ENCODE results near the gene CCDC81.

Gene CCDC81

DNA sequence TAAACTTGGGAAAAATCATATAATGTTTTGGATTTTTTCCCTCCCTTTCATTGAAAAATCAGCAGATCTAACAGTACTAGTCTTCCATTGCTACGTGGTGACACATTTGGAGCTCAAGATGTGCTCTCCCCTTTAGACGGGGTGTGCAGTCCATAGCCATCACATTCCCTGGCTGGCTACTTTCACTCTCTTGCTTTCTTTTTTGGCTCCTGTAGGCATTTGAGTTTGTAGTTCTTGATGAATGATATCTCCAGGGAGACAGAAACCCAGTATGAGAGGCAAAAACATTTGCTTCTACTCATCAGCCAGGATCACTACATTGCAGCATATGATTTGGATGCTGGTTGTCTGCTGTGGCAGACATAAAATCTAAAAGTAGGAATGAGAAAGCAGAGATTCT lies 12.1 kb downstream of the CCDC81 start:
- no peak overlapping the region for H3K27ac ChIP-seq (ENCODE audit: low read length)
- no peak overlapping the region for H3K9ac ChIP-seq (ENCODE audit: low read length in 2 of 2)
- no peaks in the 10 kb centered on the region for H3K9me3 ChIP-seq (ENCODE audit: control insufficient read depth in 2 of 2, low read length in 2 of 2)
- H3K36me3 ChIP-seq (ENCODE audit: control insufficient read depth in 2 of 2, insufficient read depth in 2 of 2, low read length in 2 of 2), result no peaks in the 10 kb centered on the region
- H3K4me1 ChIP-seq (ENCODE audit: control insufficient read depth, insufficient read depth, low read length), result no peaks in the 10 kb centered on the region
- H3K27me3 ChIP-seq (ENCODE audit: control insufficient read depth in 1 of 2, insufficient read depth in 2 of 2, low read length in 2 of 2), result no peaks in the 10 kb centered on the region
- peak overlapping the region in 1 of 2 donors; percentile 31 for H3K4me3 ChIP-seq (ENCODE audit: low read length in 2 of 2)

GRCh38 chr11:86388198-86388597 lies 13.5 kb downstream of the CCDC81 start:
- no peaks in the 10 kb centered on the region for H3K36me3 ChIP-seq (ENCODE audit: control insufficient read depth in 2 of 2, insufficient read depth in 2 of 2, low read length in 2 of 2)
- no peaks in the 10 kb centered on the region for H3K9me3 ChIP-seq (ENCODE audit: control insufficient read depth in 2 of 2, low read length in 2 of 2)
- no peaks in the 10 kb centered on the region for H3K4me1 ChIP-seq (ENCODE audit: control insufficient read depth, insufficient read depth, low read length)
- H3K9ac ChIP-seq (ENCODE audit: low read length in 2 of 2), result no peak overlapping the region
- no peak overlapping the region for H3K4me3 ChIP-seq (ENCODE audit: low read length in 2 of 2)
- H3K27ac ChIP-seq (ENCODE audit: low read length), result no peak overlapping the region
- H3K27me3 ChIP-seq (ENCODE audit: control insufficient read depth in 1 of 2, insufficient read depth in 2 of 2, low read length in 2 of 2), result no peaks in the 10 kb centered on the region

DNA sequence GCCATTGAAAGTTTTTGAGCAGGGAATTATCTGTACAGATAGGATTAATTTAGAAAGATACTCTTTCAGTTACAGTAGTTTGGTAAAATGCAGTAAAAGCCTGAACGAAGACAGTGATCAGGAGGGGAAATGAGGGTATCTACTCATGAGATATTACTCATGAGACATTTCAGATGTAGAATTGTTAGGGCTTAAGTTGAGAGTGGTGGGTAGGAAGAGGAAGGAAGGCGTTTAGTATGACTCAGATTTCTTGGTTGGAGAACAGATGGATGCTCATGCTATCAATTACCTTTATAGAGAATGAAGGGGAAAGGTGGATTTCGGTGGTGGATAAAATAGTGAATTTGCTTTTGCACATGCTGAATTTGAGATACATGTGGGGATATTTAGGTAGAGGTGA lies 15.8 kb downstream of the CCDC81 start:
- no peaks in the 10 kb centered on the region for H3K9me3 ChIP-seq (ENCODE audit: control insufficient read depth in 2 of 2, low read length in 2 of 2)
- H3K27ac ChIP-seq (ENCODE audit: low read length), result no peak overlapping the region
- H3K4me1 ChIP-seq (ENCODE audit: control insufficient read depth, insufficient read depth, low read length), result peaks cover 5% of the 10 kb centered on the region
- H3K9ac ChIP-seq (ENCODE audit: low read length in 2 of 2), result no peak overlapping the region
- no peak overlapping the region for H3K4me3 ChIP-seq (ENCODE audit: low read length in 2 of 2)
- H3K27me3 ChIP-seq (ENCODE audit: control insufficient read depth in 1 of 2, insufficient read depth in 2 of 2, low read length in 2 of 2), result no peaks in the 10 kb centered on the region
- H3K36me3 ChIP-seq (ENCODE audit: control insufficient read depth in 2 of 2, insufficient read depth in 2 of 2, low read length in 2 of 2), result no peaks in the 10 kb centered on the region

DNA sequence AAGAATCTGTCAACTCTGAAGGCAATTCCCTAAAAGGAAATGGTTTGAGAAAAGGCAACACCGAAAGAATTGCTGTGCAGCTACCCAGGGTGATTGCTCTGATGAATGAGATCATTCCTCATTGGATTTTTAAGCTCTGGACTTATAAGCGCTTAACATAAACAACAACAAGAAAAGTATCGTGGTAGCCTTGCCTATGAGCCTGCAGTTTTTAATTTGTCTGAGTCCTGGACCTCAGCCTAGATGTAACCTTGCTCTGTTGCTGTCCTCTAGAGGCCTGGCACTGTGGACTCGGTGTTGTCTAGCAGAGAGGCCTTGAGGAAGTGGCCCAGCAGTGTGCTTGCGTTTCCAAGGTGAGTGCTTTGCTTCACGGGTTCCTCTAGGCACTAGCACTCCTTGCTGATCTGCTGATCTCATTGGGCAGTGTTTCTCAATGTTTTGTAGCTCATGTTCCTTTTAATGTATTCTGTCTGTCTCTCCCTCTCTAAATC lies 20.4 kb downstream of the CCDC81 start:
- H3K27me3 ChIP-seq (ENCODE audit: control insufficient read depth in 1 of 2, insufficient read depth in 2 of 2, low read length in 2 of 2), result no peaks in the 10 kb centered on the region
- no peaks in the 10 kb centered on the region for H3K36me3 ChIP-seq (ENCODE audit: control insufficient read depth in 2 of 2, insufficient read depth in 2 of 2, low read length in 2 of 2)
- peak overlapping the region in 1 of 2 donors; percentile 10 for H3K4me3 ChIP-seq (ENCODE audit: low read length in 2 of 2)
- no peak overlapping the region for H3K9ac ChIP-seq (ENCODE audit: low read length in 2 of 2)
- peaks cover 5% of the 10 kb centered on the region for H3K4me1 ChIP-seq (ENCODE audit: control insufficient read depth, insufficient read depth, low read length)
- peak overlapping the region; percentile 69 for H3K27ac ChIP-seq (ENCODE audit: low read length)
- no peaks in the 10 kb centered on the region for H3K9me3 ChIP-seq (ENCODE audit: control insufficient read depth in 2 of 2, low read length in 2 of 2)

- Histone ChIP-seq H3K9ac (ENCODE audit: low read length in 2 of 2) (no peak overlapping the region), H3K9me3 (ENCODE audit: control insufficient read depth in 2 of 2, low read length in 2 of 2) (no peaks in the 10 kb centered on the region), H3K27ac (ENCODE audit: low read length) (no peak overlapping the region)
These were observed 21.7 kb downstream of the CCDC81 start for GRCh38 chr11:86396396-86396795.

DNA sequence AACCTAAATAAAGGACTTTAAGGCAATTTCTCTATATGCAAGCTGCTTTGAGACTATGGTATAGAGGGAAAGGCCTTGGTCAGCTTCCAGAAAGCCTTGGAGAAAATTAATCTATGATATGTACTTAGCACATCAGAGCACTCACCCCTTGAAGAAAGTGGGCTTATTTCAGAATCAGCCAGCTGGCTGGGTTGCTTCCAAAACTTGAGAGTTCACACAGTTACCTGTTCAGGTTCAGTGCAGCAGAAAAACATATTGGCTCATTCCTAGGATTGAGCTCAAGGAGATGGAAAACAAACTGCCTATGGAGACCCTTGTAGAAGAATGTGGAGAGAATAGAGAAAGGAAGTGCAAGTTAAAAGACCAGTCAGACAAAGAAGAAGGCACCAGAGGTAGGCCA lies 22.7 kb downstream of the CCDC81 start:
- Histone ChIP-seq H3K36me3 (ENCODE audit: control insufficient read depth in 2 of 2, insufficient read depth in 2 of 2, low read length in 2 of 2) (no peaks in the 10 kb centered on the region), H3K4me3 (ENCODE audit: low read length in 2 of 2) (no peak overlapping the region), H3K4me1 (ENCODE audit: control insufficient read depth, insufficient read depth, low read length) (peaks cover 5% of the 10 kb centered on the region), H3K27me3 (ENCODE audit: control insufficient read depth in 1 of 2, insufficient read depth in 2 of 2, low read length in 2 of 2) (no peaks in the 10 kb centered on the region), H3K27ac (ENCODE audit: low read length) (no peak overlapping the region), H3K9me3 (ENCODE audit: control insufficient read depth in 2 of 2, low read length in 2 of 2) (no peaks in the 10 kb centered on the region), H3K9ac (ENCODE audit: low read length in 2 of 2) (no peak overlapping the region)

More at GRCh38 chr11:86396396-86396795, 21.7 kb downstream of the CCDC81 start:
- Histone ChIP-seq H3K27me3 (ENCODE audit: control insufficient read depth in 1 of 2, insufficient read depth in 2 of 2, low read length in 2 of 2) (no peaks in the 10 kb centered on the region), H3K4me1 (ENCODE audit: control insufficient read depth, insufficient read depth, low read length) (peaks cover 5% of the 10 kb centered on the region), H3K4me3 (ENCODE audit: low read length in 2 of 2) (no peak overlapping the region), H3K36me3 (ENCODE audit: control insufficient read depth in 2 of 2, insufficient read depth in 2 of 2, low read length in 2 of 2) (no peaks in the 10 kb centered on the region)

- H3K4me3 ChIP-seq (ENCODE audit: low read length in 2 of 2), result no peak overlapping the region
- no peak overlapping the region for H3K9ac ChIP-seq (ENCODE audit: low read length in 2 of 2)
- no peaks in the 10 kb centered on the region for H3K36me3 ChIP-seq (ENCODE audit: control insufficient read depth in 2 of 2, insufficient read depth in 2 of 2, low read length in 2 of 2)
- no peaks in the 10 kb centered on the region for H3K9me3 ChIP-seq (ENCODE audit: control insufficient read depth in 2 of 2, low read length in 2 of 2)
- no peak overlapping the region for H3K27ac ChIP-seq (ENCODE audit: low read length)
- peaks cover 5% of the 10 kb centered on the region for H3K4me1 ChIP-seq (ENCODE audit: control insufficient read depth, insufficient read depth, low read length)
- H3K27me3 ChIP-seq (ENCODE audit: control insufficient read depth in 1 of 2, insufficient read depth in 2 of 2, low read length in 2 of 2), result no peaks in the 10 kb centered on the region
These were observed 23.4 kb downstream of the CCDC81 start for GRCh38 chr11:86398106-86398505.

GRCh38 chr11:86403458-86403857 lies 28.8 kb downstream of the CCDC81 start:
- Histone ChIP-seq H3K27ac (ENCODE audit: low read length) (no peak overlapping the region), H3K4me1 (ENCODE audit: control insufficient read depth, insufficient read depth, low read length) (no peaks in the 10 kb centered on the region), H3K36me3 (ENCODE audit: control insufficient read depth in 2 of 2, insufficient read depth in 2 of 2, low read length in 2 of 2) (no peaks in the 10 kb centered on the region), H3K9me3 (ENCODE audit: control insufficient read depth in 2 of 2, low read length in 2 of 2) (no peaks in the 10 kb centered on the region), H3K27me3 (ENCODE audit: control insufficient read depth in 1 of 2, insufficient read depth in 2 of 2, low read length in 2 of 2) (no peaks in the 10 kb centered on the region), H3K9ac (ENCODE audit: low read length in 2 of 2) (no peak overlapping the region), H3K4me3 (ENCODE audit: low read length in 2 of 2) (no peak overlapping the region)

GRCh38 chr11:86408845-86409244 lies 34.2 kb downstream of the CCDC81 start:
- no peaks in the 10 kb centered on the region for H3K36me3 ChIP-seq (ENCODE audit: control insufficient read depth in 2 of 2, insufficient read depth in 2 of 2, low read length in 2 of 2)
- no peaks in the 10 kb centered on the region for H3K27me3 ChIP-seq (ENCODE audit: control insufficient read depth in 1 of 2, insufficient read depth in 2 of 2, low read length in 2 of 2)
- no peak overlapping the region for H3K4me3 ChIP-seq (ENCODE audit: low read length in 2 of 2)
- no peak overlapping the region for H3K27ac ChIP-seq (ENCODE audit: low read length)
- H3K4me1 ChIP-seq (ENCODE audit: control insufficient read depth, insufficient read depth, low read length), result no peaks in the 10 kb centered on the region
- no peaks in the 10 kb centered on the region for H3K9me3 ChIP-seq (ENCODE audit: control insufficient read depth in 2 of 2, low read length in 2 of 2)
- no peak overlapping the region for H3K9ac ChIP-seq (ENCODE audit: low read length in 2 of 2)

DNA sequence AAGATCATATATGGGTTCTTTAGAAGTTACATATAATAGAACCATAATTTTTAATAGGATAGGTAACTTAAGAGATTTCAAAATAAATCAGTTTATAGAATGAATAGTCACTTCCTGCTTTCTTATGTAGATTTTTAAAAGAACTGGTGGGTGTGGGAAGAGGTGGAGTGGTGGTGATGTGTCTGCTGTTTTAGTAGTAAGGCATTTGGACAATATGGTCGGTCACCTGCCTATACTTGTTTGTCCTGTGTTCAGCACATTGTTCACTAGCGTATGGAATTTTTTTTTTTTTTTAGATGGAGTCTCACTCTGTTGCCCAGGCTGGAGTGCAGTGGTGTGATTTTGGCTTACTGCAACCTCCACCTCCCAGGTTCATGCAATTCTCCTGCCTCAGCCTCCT lies 39.3 kb downstream of the CCDC81 start:
- Histone ChIP-seq H3K4me3 (ENCODE audit: low read length in 2 of 2) (no peak overlapping the region), H3K4me1 (ENCODE audit: control insufficient read depth, insufficient read depth, low read length) (no peaks in the 10 kb centered on the region), H3K9me3 (ENCODE audit: control insufficient read depth in 2 of 2, low read length in 2 of 2) (no peaks in the 10 kb centered on the region), H3K9ac (ENCODE audit: low read length in 2 of 2) (no peak overlapping the region), H3K36me3 (ENCODE audit: control insufficient read depth in 2 of 2, insufficient read depth in 2 of 2, low read length in 2 of 2) (no peaks in the 10 kb centered on the region), H3K27me3 (ENCODE audit: control insufficient read depth in 1 of 2, insufficient read depth in 2 of 2, low read length in 2 of 2) (no peaks in the 10 kb centered on the region), H3K27ac (ENCODE audit: low read length) (no peak overlapping the region)

DNA sequence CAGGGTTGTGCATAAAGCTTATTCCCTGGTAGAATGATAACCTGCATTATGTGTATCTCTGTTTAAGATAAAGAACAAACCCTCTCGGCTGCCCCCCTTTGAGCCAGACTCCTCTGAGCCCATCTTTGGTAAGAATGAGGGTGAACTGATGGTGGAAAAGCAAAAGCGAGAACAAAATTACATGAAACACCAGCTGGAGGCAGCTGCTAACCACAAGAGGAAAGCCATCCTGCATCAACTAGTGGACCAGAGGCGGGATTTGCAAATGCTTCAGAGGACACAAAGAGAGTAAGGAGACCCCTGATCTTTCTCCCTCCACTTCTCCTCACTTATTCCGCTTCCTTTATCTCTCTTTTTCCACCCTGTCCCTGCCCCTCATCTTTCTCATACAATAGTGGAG lies 40.3 kb downstream of the CCDC81 start:
- no peaks in the 10 kb centered on the region for H3K36me3 ChIP-seq (ENCODE audit: control insufficient read depth in 2 of 2, insufficient read depth in 2 of 2, low read length in 2 of 2)
- H3K27ac ChIP-seq (ENCODE audit: low read length), result no peak overlapping the region
- no peak overlapping the region for H3K4me3 ChIP-seq (ENCODE audit: low read length in 2 of 2)
- no peaks in the 10 kb centered on the region for H3K27me3 ChIP-seq (ENCODE audit: control insufficient read depth in 1 of 2, insufficient read depth in 2 of 2, low read length in 2 of 2)
- H3K4me1 ChIP-seq (ENCODE audit: control insufficient read depth, insufficient read depth, low read length), result no peaks in the 10 kb centered on the region
- H3K9ac ChIP-seq (ENCODE audit: low read length in 2 of 2), result no peak overlapping the region
- H3K9me3 ChIP-seq (ENCODE audit: control insufficient read depth in 2 of 2, low read length in 2 of 2), result no peaks in the 10 kb centered on the region

Measured in stomach smooth muscle (tissue), 2 donors.